ENCODE measurements around the gene PHLDB1.
"Not testable (repeated sequence)": the region's sequence is repeated elsewhere in the genome, so short reads cannot be mapped to it uniquely, and the experiment has no call there.

PHLDB1 gene

DNA sequence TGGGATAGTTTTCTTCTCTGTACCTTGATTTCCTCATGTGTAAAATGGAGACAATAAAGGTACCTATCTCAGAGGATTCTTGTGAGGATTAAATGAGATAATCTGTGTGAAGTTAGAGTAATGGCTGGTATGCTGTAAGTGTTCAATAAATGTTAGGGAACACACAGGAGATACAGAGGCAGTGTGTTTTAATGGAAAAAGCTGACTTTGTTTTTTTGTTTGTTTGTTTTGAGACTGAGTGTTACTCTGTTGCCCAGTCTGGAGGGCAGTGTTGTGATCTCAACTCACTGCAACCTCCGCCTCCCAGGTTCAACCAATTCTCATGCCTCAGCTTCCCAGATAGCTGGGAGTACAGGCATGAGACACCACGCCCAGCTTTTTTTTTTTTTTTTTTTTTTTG is 37.7 kb upstream of the PHLDB1 start:
- no peak for DNase-seq (ENCODE audit: low read depth in 1 of 2, low spot score in 1 of 2)
- Histone ChIP-seq H3K27me3 (ENCODE audit: insufficient read depth, poor library complexity, severe bottlenecking) (no peaks in the 10 kb centered on the region), H3K27ac (replicated peaks) (no peak overlapping the region), H3K4me3 (replicated peaks; ENCODE audit: insufficient read depth, low read length) (no peak overlapping the region)
- TF ChIP-seq POLR2AphosphoS5 (IDR thresholded peaks at IDR 0.05; ENCODE audit: low read depth) (no peak), SPI1 (IDR thresholded peaks at IDR 0.05; ENCODE audit: borderline replicate concordance, low read depth) (no peak)
- TF ChIP-seq, protein P1, sequence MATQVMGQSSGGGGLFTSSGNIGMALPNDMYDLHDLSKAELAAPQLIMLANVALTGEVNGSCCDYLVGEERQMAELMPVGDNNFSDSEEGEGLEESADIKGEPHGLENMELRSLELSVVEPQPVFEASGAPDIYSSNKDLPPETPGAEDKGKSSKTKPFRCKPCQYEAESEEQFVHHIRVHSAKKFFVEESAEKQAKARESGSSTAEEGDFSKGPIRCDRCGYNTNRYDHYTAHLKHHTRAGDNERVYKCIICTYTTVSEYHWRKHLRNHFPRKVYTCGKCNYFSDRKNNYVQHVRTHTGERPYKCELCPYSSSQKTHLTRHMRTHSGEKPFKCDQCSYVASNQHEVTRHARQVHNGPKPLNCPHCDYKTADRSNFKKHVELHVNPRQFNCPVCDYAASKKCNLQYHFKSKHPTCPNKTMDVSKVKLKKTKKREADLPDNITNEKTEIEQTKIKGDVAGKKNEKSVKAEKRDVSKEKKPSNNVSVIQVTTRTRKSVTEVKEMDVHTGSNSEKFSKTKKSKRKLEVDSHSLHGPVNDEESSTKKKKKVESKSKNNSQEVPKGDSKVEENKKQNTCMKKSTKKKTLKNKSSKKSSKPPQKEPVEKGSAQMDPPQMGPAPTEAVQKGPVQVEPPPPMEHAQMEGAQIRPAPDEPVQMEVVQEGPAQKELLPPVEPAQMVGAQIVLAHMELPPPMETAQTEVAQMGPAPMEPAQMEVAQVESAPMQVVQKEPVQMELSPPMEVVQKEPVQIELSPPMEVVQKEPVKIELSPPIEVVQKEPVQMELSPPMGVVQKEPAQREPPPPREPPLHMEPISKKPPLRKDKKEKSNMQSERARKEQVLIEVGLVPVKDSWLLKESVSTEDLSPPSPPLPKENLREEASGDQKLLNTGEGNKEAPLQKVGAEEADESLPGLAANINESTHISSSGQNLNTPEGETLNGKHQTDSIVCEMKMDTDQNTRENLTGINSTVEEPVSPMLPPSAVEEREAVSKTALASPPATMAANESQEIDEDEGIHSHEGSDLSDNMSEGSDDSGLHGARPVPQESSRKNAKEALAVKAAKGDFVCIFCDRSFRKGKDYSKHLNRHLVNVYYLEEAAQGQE (IDR thresholded peaks at IDR 0.05; ENCODE audit: insufficient replicate concordance, low read depth): no peak

GRCh38 chr11:118570787-118571186 is 36.6 kb upstream of the PHLDB1 start:
- Histone ChIP-seq H3K4me3 (replicated peaks; ENCODE audit: insufficient read depth, low read length) (no peak overlapping the region), H3K27me3 (ENCODE audit: insufficient read depth, poor library complexity, severe bottlenecking) (no peaks in the 10 kb centered on the region), H3K27ac (replicated peaks) (no peak overlapping the region)
- TF ChIP-seq SPI1 (IDR thresholded peaks at IDR 0.05; ENCODE audit: borderline replicate concordance, low read depth) (no peak), GABPA (IDR thresholded peaks at IDR 0.05; ENCODE audit: low read depth) (no peak), POLR2AphosphoS5 (IDR thresholded peaks at IDR 0.05; ENCODE audit: low read depth) (no peak)
- TF ChIP-seq, protein P1 (IDR thresholded peaks at IDR 0.05; ENCODE audit: insufficient replicate concordance, low read depth): no peak
- TF ChIP-seq, protein P2, sequence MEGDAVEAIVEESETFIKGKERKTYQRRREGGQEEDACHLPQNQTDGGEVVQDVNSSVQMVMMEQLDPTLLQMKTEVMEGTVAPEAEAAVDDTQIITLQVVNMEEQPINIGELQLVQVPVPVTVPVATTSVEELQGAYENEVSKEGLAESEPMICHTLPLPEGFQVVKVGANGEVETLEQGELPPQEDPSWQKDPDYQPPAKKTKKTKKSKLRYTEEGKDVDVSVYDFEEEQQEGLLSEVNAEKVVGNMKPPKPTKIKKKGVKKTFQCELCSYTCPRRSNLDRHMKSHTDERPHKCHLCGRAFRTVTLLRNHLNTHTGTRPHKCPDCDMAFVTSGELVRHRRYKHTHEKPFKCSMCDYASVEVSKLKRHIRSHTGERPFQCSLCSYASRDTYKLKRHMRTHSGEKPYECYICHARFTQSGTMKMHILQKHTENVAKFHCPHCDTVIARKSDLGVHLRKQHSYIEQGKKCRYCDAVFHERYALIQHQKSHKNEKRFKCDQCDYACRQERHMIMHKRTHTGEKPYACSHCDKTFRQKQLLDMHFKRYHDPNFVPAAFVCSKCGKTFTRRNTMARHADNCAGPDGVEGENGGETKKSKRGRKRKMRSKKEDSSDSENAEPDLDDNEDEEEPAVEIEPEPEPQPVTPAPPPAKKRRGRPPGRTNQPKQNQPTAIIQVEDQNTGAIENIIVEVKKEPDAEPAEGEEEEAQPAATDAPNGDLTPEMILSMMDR (IDR thresholded peaks at IDR 0.05; ENCODE audit: insufficient read depth, low read length): no peak
- no peak for DNase-seq (ENCODE audit: low read depth in 1 of 2, low spot score in 1 of 2)

DNA sequence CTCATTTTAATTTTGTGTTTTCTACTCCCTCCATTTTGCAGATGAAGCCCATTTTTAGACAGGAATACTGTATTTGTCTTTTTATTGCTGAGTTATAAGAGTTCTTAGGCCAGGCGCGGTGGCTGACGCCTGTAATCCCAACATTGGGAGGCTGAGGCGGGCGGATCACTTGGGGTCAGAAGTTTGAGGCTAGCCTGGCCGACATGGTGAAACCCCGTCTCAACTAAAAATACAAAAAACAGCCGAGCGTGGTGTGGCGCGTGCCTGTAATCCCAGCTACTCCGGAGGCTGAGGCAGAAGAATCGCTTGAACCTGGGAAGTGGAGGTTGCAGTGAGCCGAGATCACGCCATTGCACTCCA is 35.7 kb upstream of the PHLDB1 start:
- Histone ChIP-seq H3K4me3 (replicated peaks; ENCODE audit: insufficient read depth, low read length) (peak overlapping the region; percentile 96), H3K27ac (replicated peaks) (peak overlapping the region; percentile 95)
- not testable (repeated sequence) for H3K27me3 ChIP-seq (ENCODE audit: insufficient read depth, poor library complexity, severe bottlenecking)
- TF ChIP-seq, protein P1 (IDR thresholded peaks at IDR 0.05; ENCODE audit: insufficient replicate concordance, low read depth): peak; percentile 6
- peak in 1 of 2 experiments; percentile 3 for DNase-seq (ENCODE audit: low read depth in 1 of 2, low spot score in 1 of 2)

GRCh38 chr11:118572061-118572980 is 35.1 kb upstream of the PHLDB1 start, which contains the start of gene ARCN1:
Gene ARCN1 (plus strand): TSS chr11:118572409. CDS start chr11:118572548, 139 bp downstream.
- TF ChIP-seq POLR2AphosphoS5 (IDR thresholded peaks at IDR 0.05; ENCODE audit: low read depth): peak; percentile 84; the same call in 1 of the 2 replicates
- no peak for TF ChIP-seq SPI1 (IDR thresholded peaks at IDR 0.05; ENCODE audit: borderline replicate concordance, low read depth)
- TF ChIP-seq, protein P2 (IDR thresholded peaks at IDR 0.05; ENCODE audit: insufficient read depth, low read length): no peak
- TF ChIP-seq GABPA (IDR thresholded peaks at IDR 0.05; ENCODE audit: low read depth): 0 out of 2 replicates have a peak, but pooled peaks have one; percentile 17
- TF ChIP-seq, protein P1 (IDR thresholded peaks at IDR 0.05; ENCODE audit: insufficient replicate concordance, low read depth): peak; percentile 27
- Histone ChIP-seq H3K27me3 (ENCODE audit: insufficient read depth, poor library complexity, severe bottlenecking) (no peaks in the 10 kb centered on the region), H3K4me3 (replicated peaks; ENCODE audit: insufficient read depth, low read length) (peak within 1 kb of the TSS; percentile 96), H3K27ac (replicated peaks) (peak within 1 kb of the TSS; percentile 95)
- peak; percentile 69 to 76 for DNase-seq (ENCODE audit: low read depth in 1 of 2, low spot score in 1 of 2)

All from HL-60 (cell line).